Measurements from ENCODE around the gene RPP25L.
A peak's percentile ranks its signal among the peaks of the same experiment; 100 is the strongest.

The RPP25L gene

GRCh38 chr9:34568774-34569173 is 43.1 kb downstream of the RPP25L start:
- no peak for DNase-seq (ENCODE audit: low spot score)

GRCh38 chr9:34568133-34568532 is 43.8 kb downstream of the RPP25L start:
- no peak for DNase-seq (ENCODE audit: low spot score)

- no peak for DNase-seq (ENCODE audit: low spot score)
Measured at GRCh38 chr9:34566972-34567371, 44.9 kb downstream of the RPP25L start.

- no peak for DNase-seq (ENCODE audit: low spot score)
Measured at GRCh38 chr9:34566322-34566721, 45.6 kb downstream of the RPP25L start.

GRCh38 chr9:34565856-34566255 is 46.0 kb downstream of the RPP25L start:
- DNase-seq (ENCODE audit: low spot score), result no peak

GRCh38 chr9:34564617-34565016 is 47.3 kb downstream of the RPP25L start:
- no peak for DNase-seq (ENCODE audit: low spot score)

GRCh38 chr9:34563262-34563661 is 48.6 kb downstream of the RPP25L start:
- no peak for DNase-seq (ENCODE audit: low spot score)

- DNase-seq (ENCODE audit: low spot score), result peak; percentile 15
Measured at GRCh38 chr9:34562135-34562745, 49.7 kb downstream of the RPP25L start.

- no peak for DNase-seq (ENCODE audit: low spot score)
Measured at GRCh38 chr9:34560599-34561214, 51.2 kb downstream of the RPP25L start.
